GM12873 (cell line): ENCODE data around the gene SAAL1.

Experiments used
- TF ChIP-seq, protein P1 (sequence below): IDR thresholded peaks from 2 replicates; pipeline ENCODE4 v1.5.1; 2012; ENCODE audit warnings: low read depth, mild to moderate bottlenecking, moderate library complexity, low read length, control low read depth; ENCODE audit not compliant: insufficient read depth; ENCODE audit errors: missing control alignments

SAAL1 gene

GRCh38 chr11:18100926-18101656 lies 4.8 kb downstream of the SAAL1 start:
- TF ChIP-seq, protein P1, sequence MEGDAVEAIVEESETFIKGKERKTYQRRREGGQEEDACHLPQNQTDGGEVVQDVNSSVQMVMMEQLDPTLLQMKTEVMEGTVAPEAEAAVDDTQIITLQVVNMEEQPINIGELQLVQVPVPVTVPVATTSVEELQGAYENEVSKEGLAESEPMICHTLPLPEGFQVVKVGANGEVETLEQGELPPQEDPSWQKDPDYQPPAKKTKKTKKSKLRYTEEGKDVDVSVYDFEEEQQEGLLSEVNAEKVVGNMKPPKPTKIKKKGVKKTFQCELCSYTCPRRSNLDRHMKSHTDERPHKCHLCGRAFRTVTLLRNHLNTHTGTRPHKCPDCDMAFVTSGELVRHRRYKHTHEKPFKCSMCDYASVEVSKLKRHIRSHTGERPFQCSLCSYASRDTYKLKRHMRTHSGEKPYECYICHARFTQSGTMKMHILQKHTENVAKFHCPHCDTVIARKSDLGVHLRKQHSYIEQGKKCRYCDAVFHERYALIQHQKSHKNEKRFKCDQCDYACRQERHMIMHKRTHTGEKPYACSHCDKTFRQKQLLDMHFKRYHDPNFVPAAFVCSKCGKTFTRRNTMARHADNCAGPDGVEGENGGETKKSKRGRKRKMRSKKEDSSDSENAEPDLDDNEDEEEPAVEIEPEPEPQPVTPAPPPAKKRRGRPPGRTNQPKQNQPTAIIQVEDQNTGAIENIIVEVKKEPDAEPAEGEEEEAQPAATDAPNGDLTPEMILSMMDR = no peak

- TF ChIP-seq, protein P1 = no peak
These were observed 11.9 kb downstream of the SAAL1 start for GRCh38 chr11:18093959-18094358.

DNA sequence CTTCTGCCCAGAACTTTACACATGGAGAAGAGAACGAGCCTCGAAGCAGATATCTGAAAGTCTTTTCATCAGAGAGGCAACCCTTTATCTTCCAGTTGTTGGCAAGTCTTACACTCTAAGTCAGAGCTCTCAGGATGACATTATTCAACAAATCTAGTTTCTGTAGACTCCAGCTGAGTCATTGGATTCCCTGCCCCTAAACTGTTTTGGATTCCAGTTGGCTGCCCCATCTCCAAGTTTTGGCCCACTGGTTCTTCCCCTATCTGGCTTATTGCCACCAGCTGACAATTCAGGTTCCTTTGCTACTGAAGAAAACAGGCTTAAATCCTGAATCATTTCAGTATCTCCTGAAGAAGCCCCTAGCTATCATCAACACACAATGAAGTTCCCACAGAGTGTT lies 14.2 kb downstream of the SAAL1 start:
- TF ChIP-seq, protein P1 = no peak

DNA sequence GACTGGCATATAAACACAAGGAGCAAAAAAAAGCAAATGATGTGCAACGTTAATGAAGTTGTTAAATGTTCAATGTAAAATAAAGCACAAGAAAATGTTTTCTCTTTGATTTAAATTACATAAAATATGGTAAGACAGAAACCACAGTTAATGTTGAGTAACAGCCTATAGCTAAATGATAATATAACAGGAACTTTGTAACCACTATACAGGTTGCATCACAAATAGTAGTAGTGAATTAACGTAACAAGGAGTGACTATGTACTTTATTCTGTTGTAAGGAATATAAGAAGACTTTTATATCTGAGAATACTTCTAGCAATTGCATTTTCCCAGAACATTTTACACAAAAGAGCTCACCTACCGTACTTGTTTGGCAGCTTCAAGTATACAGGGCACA lies 16.9 kb downstream of the SAAL1 start:
- TF ChIP-seq, protein P1 = no peak

DNA sequence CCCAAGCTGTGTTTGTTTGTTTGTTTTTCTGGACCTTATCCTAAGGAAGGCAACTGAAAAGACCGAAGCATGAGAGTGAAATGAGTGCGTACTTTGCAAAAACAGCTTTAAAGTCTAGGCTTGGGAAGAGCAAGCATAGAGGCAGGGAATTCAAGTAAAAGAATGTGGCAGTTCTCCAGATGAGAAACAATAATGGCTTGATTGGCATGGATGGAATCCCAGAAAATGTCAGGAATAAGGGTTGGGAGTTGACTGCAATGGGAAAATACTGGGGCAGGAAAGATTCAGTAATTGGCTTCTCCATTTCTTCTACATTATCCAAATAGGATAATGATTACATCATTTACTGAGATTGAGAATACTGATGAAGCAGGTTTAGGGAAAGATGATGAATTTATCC lies 17.5 kb downstream of the SAAL1 start:
- TF ChIP-seq, protein P1 = no peak

DNA sequence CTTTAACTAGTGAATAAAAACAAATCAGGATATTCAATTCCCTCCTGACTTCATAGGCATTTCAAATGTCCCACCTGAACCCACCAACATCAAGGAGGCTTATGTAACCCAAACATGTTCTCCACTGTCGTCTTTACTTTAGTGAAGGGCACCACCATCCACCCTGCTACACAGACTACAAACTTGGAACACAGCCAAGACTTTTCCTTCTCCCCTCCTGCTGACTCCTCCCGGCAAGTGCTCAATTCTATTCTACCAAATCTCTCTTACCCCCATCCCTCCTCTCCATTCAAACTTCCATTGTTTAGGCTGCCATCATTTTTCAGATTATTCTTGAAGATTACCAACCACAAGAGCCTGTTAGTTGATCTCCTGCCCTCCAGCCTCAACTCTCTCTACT lies 24.3 kb downstream of the SAAL1 start:
- TF ChIP-seq, protein P1 = no peak

DNA sequence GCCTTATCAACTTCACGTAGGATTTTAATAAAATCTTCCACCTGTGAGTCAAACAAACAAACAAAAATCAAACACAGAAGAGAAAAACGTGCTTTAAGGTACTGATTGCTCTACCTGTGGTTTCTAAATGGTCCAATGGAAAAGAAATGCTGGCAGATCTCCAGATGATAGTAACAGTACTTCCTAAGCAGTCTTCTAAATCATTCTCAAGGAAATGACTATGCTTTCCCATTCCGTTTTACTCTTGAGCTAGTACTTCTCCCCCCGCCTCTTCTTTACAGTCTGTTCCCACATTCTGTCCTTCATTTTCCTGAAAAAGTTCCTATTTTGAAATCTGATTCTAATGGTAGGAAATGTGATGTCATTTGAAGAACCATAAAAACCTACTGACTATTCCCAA lies 25.4 kb downstream of the SAAL1 start:
- TF ChIP-seq, protein P1 = no peak
